SH-SY5Y (cell line): ENCODE results near the gene MCM9.

Experiments
- GATA2 ChIP-seq: IDR thresholded peaks from 2 replicates; pipeline ENCODE4 v1.6.1; 2011; ENCODE audit warnings: mild to moderate bottlenecking, low read depth, low read length
- GATA3 ChIP-seq: IDR thresholded peaks from 2 replicates; pipeline ENCODE4 v1.6.1; 2011; ENCODE audit warnings: low read depth, mild to moderate bottlenecking, low read length, moderate library complexity

GRCh38 chr6:118799826-118800225 is 135.1 kb downstream of the MCM9 start:
- TF ChIP-seq GATA3, result no peak
- no peak for TF ChIP-seq GATA2
